ENCODE measurements around the gene CTR9. TPM values are rescaled to one million over a fixed set of nuclear protein-coding genes. Genes with fewer than 3 reads are reported as not detected.

Gene CTR9
- total and polyA plus RNA-seq, 2 of the 8 experiments (the other 6 are each of a cell fraction or from before 2014, with no cell fraction given): 6.1 to 37.7 TPM

GRCh38 chr11:10727146-10727851 is 23.7 kb upstream of the CTR9 start (continued):
- TF ChIP-seq, protein P1, sequence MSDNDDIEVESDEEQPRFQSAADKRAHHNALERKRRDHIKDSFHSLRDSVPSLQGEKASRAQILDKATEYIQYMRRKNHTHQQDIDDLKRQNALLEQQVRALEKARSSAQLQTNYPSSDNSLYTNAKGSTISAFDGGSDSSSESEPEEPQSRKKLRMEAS (IDR thresholded peaks at IDR 0.05): no peak
- TF ChIP-seq RFX5 (IDR thresholded peaks at IDR 0.05; ENCODE audit: borderline replicate concordance, low read depth, low read length): no peak
- TF ChIP-seq HDAC2 (IDR thresholded peaks at IDR 0.05; ENCODE audit: borderline replicate concordance in 1 of 2, low read depth in 2 of 2, low read length in 2 of 2): no peak

Measured in H1 (cell line).